ENCODE measurements around the gene TTC12. TPM values are rescaled to one million over a fixed set of nuclear protein-coding genes. Genes with fewer than 3 reads are reported as not detected.

TTC12 gene
- total and polyA plus RNA-seq, 2 donors (not counting 3 experiments of a cell fraction or from before 2014, with no cell fraction given), result 2.2 to 2.9 TPM

GRCh38 chr11:113287801-113288200, 26.6 kb upstream of the TTC12 start:
- dilution Hi-C loops (cut with MboI; ENCODE audit: extremely low pct_ligation_motif_present, low sequenced_read_pairs), result no loop called here
- H2AFZ ChIP-seq (ENCODE audit: low read depth, low read length), result no peak overlapping the region
- no peaks in the 10 kb centered on the region for H3K9me3 ChIP-seq (replicated peaks; ENCODE audit: control insufficient read depth, insufficient read depth, low read length)
- H3K27ac ChIP-seq (ENCODE audit: insufficient read depth, low read depth, low read length), result no peak overlapping the region
- no peaks in the 10 kb centered on the region for H3K79me2 ChIP-seq (ENCODE audit: control insufficient read depth, insufficient read depth, low read length)
- H3K9me1 ChIP-seq (replicated peaks; ENCODE audit: control insufficient read depth, extremely low read depth, insufficient read depth, low read length), result no peaks in the 10 kb centered on the region
- FAIRE-seq (no peak), DNase-seq (ENCODE audit: low read depth, low spot score) (no peak)
- H3K4me3 ChIP-seq (replicated peaks in 1 of 3; ENCODE audit: insufficient read depth in 1 of 3, low read depth in 1 of 3, low read length in 3 of 3), result no peak overlapping the region
- ChIA-PET CTCF (interaction anchor here (3.4 to 5.7 kb wide), 3 partner anchors 700 to 1008 kb away, joined by 49 to 401 read pairs (median 54); no protein-coding TSS in a partner anchor), POLR2A (no interaction called here)
- H3K9ac ChIP-seq (replicated peaks; ENCODE audit: extremely low read depth, insufficient read depth, low read length), result no peak overlapping the region
- H3K4me1 ChIP-seq (ENCODE audit: control insufficient read depth, extremely low read depth, insufficient read depth, low read length), result no peaks in the 10 kb centered on the region
- TF ChIP-seq FOS (IDR thresholded peaks at IDR 0.05; ENCODE audit: borderline replicate concordance, insufficient read depth, low read length) (no peak), CTCF (IDR thresholded peaks at IDR 0.05; ENCODE audit: extremely low read depth in 1 of 2, insufficient read depth in 1 of 2, low read depth in 1 of 2, low read length in 2 of 2) (no peak), GATA2 (IDR thresholded peaks at IDR 0.05; ENCODE audit: insufficient read depth, insufficient read length, low read depth, low read length) (no peak), POLR2AphosphoS5 (IDR thresholded peaks at IDR 0.05; ENCODE audit: insufficient read depth, low read depth, low read length) (no peak), POLR2A (IDR thresholded peaks at IDR 0.05; ENCODE audit: low read depth, low read length) (no peak), EZH2 (IDR thresholded peaks at IDR 0.05; ENCODE audit: borderline replicate concordance, low read depth, low read length, severe bottlenecking) (no peak), MAX (IDR thresholded peaks at IDR 0.05; ENCODE audit: insufficient read depth, insufficient read length) (no peak), MYC (IDR thresholded peaks at IDR 0.05; ENCODE audit: low read depth, low read length) (no peak), JUN (IDR thresholded peaks at IDR 0.05; ENCODE audit: borderline replicate concordance, insufficient read depth, insufficient read length, low read depth) (no peak)
- no peaks in the 10 kb centered on the region for H3K36me3 ChIP-seq (ENCODE audit: control insufficient read depth in 2 of 2, extremely low read depth in 1 of 2, insufficient read depth in 2 of 2, low read length in 2 of 2)
- no peaks in the 10 kb centered on the region for H4K20me1 ChIP-seq (replicated peaks; ENCODE audit: control insufficient read depth, extremely low read depth, insufficient read depth, low read length)
- no TSS peak for BruUV-seq (replicated peaks)
- no peak overlapping the region for H3K4me2 ChIP-seq (ENCODE audit: insufficient read depth, low read length)
- no peaks in the 10 kb centered on the region for H3K27me3 ChIP-seq (ENCODE audit: control insufficient read depth in 2 of 2, insufficient read depth in 2 of 2, low read length in 2 of 2)
- intact Hi-C loops (cut with micrococcal nuclease), result loop anchor here (5.0 kb wide), 1 partner anchor 490 kb away; no protein-coding TSS in a partner anchor
